ENCODE measurements around the gene RIOX2.

Gene RIOX2

GRCh38 chr3:97901313-97902248, 70.7 kb downstream of the RIOX2 start:
- DNase-seq, result no peak

- no peak for DNase-seq
Measured at GRCh38 chr3:97899331-97899730, 72.9 kb downstream of the RIOX2 start.

GRCh38 chr3:97896547-97896946, 75.7 kb downstream of the RIOX2 start:
- DNase-seq, result no peak

GRCh38 chr3:97896129-97896528, 76.1 kb downstream of the RIOX2 start:
- no peak for DNase-seq

GRCh38 chr3:97895216-97895615, 77.0 kb downstream of the RIOX2 start:
- no peak for DNase-seq

GRCh38 chr3:97892852-97893251, 79.4 kb downstream of the RIOX2 start:
- DNase-seq, result no peak

All from NCI-H2029 treated with DMSO at 0.1 percent for 48 hours (cell line).